HL-60 (cell line): Measurements from ENCODE around the gene SLC25A46.
"Not testable (repeated sequence)": the region's sequence is repeated elsewhere in the genome, so short reads cannot be mapped to it uniquely, and the experiment has no call there.

ENCODE experiments used
- GABPA ChIP-seq: IDR thresholded peaks from 2 replicates; pipeline ENCODE4 v1.6.1; 2012; ENCODE audit warnings: low read depth
- POLR2AphosphoS5 ChIP-seq: IDR thresholded peaks from 2 replicates; pipeline ENCODE4 v1.6.1; 2012; ENCODE audit warnings: low read depth
- TF ChIP-seq, protein P1 (sequence below): IDR thresholded peaks from one replicate; pipeline ENCODE4 v1.5.1; 2011; ENCODE audit warnings: low read length, control low read depth, inconsistent platforms; ENCODE audit not compliant: insufficient read depth
- TF ChIP-seq, protein P2 (sequence below): IDR thresholded peaks from 2 replicates; pipeline ENCODE4 v1.6.1; 2012; ENCODE audit warnings: low read depth; ENCODE audit not compliant: insufficient replicate concordance

DNA sequence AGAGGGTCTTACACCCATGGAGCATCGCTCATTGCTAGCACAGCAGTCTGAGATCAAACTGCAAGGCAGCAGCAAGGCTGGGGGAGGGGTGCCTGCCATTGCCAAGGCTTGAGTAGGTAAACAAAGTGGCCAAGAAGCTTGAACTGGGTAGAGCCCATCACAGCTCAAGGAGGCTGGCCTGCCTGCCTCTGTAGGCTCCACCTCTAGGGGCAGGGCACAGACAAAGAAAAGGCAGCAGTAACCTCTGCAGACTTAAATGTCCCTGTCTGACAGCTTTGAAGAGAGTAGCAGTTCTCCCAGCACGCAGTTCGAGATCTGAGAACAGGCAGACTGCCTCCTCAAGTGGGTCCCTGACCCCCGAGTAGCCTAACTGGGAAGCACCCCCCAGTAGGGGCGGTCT, 46.1 kb upstream of the SLC25A46 start:
- TF ChIP-seq, protein P1, sequence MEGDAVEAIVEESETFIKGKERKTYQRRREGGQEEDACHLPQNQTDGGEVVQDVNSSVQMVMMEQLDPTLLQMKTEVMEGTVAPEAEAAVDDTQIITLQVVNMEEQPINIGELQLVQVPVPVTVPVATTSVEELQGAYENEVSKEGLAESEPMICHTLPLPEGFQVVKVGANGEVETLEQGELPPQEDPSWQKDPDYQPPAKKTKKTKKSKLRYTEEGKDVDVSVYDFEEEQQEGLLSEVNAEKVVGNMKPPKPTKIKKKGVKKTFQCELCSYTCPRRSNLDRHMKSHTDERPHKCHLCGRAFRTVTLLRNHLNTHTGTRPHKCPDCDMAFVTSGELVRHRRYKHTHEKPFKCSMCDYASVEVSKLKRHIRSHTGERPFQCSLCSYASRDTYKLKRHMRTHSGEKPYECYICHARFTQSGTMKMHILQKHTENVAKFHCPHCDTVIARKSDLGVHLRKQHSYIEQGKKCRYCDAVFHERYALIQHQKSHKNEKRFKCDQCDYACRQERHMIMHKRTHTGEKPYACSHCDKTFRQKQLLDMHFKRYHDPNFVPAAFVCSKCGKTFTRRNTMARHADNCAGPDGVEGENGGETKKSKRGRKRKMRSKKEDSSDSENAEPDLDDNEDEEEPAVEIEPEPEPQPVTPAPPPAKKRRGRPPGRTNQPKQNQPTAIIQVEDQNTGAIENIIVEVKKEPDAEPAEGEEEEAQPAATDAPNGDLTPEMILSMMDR, result not testable (repeated sequence)
- not testable (repeated sequence) for TF ChIP-seq GABPA, POLR2AphosphoS5
- TF ChIP-seq, protein P2, sequence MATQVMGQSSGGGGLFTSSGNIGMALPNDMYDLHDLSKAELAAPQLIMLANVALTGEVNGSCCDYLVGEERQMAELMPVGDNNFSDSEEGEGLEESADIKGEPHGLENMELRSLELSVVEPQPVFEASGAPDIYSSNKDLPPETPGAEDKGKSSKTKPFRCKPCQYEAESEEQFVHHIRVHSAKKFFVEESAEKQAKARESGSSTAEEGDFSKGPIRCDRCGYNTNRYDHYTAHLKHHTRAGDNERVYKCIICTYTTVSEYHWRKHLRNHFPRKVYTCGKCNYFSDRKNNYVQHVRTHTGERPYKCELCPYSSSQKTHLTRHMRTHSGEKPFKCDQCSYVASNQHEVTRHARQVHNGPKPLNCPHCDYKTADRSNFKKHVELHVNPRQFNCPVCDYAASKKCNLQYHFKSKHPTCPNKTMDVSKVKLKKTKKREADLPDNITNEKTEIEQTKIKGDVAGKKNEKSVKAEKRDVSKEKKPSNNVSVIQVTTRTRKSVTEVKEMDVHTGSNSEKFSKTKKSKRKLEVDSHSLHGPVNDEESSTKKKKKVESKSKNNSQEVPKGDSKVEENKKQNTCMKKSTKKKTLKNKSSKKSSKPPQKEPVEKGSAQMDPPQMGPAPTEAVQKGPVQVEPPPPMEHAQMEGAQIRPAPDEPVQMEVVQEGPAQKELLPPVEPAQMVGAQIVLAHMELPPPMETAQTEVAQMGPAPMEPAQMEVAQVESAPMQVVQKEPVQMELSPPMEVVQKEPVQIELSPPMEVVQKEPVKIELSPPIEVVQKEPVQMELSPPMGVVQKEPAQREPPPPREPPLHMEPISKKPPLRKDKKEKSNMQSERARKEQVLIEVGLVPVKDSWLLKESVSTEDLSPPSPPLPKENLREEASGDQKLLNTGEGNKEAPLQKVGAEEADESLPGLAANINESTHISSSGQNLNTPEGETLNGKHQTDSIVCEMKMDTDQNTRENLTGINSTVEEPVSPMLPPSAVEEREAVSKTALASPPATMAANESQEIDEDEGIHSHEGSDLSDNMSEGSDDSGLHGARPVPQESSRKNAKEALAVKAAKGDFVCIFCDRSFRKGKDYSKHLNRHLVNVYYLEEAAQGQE, result not testable (repeated sequence)
